Spleen (tissue), 7 donors: ENCODE measurements around the gene HMGA1.

Source experiments
- CTCF ChIP-seq, 11 experiments: fragments of 200-600 bp in 7 of 11; fragments of 450-650 bp in 4 of 11; sonication (generic) in 4 of 11; IDR thresholded peaks in 8 of 11; conservative IDR thresholded peaks in 3 of 11; 1 replicate in 7 of 11; 2 replicates in 4 of 11; pipeline versions ENCODE4 v1.4.0 to v1.8.0; 2016 to 2021; ENCODE audit warnings: antibody characterized with exemption in 11 of 11, inconsistent platforms in 4 of 11, mild to moderate bottlenecking in 1 of 11
- POLR2A ChIP-seq, 3 donors: fragments of 450-650 bp; IDR thresholded peaks; one replicate each; pipeline ENCODE4 v1.5.1; 2017; ENCODE audit warnings: antibody characterized with exemption in 3 of 3, mild to moderate bottlenecking in 1 of 3
- POLR2AphosphoS5 ChIP-seq, 3 donors: sonication (generic); formaldehyde crosslinking; IDR thresholded peaks; one replicate each; pipeline ENCODE4 v1.5.1; 2017; ENCODE audit warnings: antibody characterized with exemption in 3 of 3
- donor health status: DM: no; HTN: no; CAD: no; lungs with moderate emphysema.
- donor health status: DM: no; HTN: no; CAD: no.
- donor health status: DM: no; HTN: no; CAD: no.

DNA sequence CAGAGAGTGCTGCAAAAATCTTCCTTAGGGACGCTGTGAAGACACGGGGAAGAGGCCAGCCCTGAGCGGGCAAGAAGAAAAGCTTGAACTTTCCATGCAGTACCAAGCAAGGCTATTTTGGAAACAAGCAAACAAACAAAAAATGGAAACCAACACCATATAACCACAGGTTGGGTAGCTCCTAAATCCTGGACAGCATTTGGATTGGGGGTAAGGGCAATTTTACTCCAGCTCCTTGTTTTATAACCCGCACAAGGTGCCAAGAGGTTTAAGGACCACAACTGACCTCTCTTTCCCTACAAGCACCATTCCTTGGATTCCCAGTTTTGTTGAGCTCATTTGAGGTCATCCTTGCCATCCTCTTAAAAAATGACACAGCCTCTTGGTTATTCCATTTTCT, 43.5 kb downstream of the HMGA1 start:
- no peak for TF ChIP-seq CTCF (IDR thresholded peaks at IDR 0.05 in 8 of 11, conservative IDR thresholded peaks at IDR 0.05 in 3 of 11)
- no peak for TF ChIP-seq POLR2AphosphoS5 (IDR thresholded peaks at IDR 0.05)
- TF ChIP-seq POLR2A (IDR thresholded peaks at IDR 0.05) = no peak
